Pancreas (tissue), 10 donors: Measurements from ENCODE around the gene RAD51B. TPM values are rescaled to one million over a fixed set of nuclear protein-coding genes. Genes with fewer than 3 reads are reported as not detected.

Experiments
- ATAC-seq, 4 donors: fragments of 200-7000 bp; cut with Tn5 transposase; one replicate each; pipeline versions ENCODE4 v1.8.0 to v1.9.1; 2020; ENCODE audit warnings: mild to moderate bottlenecking in 4 of 4, moderate library complexity in 4 of 4
- DNase-seq, 6 donors: peaks; one replicate each; pipeline ENCODE4 v3.0.0-alpha.2; 2020
- FAIRE-seq: peaks from 2 replicates; lab custom pipeline; 2012; peaks lifted over from hg19 to GRCh38; lab: Jason Lieb, UNC
- H3K27ac ChIP-seq, 4 donors: fragments of 200-600 bp; sonication (generic); 1 replicate in 3 of 4; 2 replicates in 1 of 4; pipeline versions ENCODE4 v1.5.0 to v1.8.0; 2020
- H3K27me3 ChIP-seq, 4 donors: fragments of 200-600 bp; one replicate each; pipeline ENCODE4 v1.8.0; 2021
- H3K36me3 ChIP-seq, 3 donors: fragments of 200-600 bp; sonication (generic) in 1 of 3; one replicate each; pipeline versions ENCODE4 v1.5.0 to v1.8.0; 2020 to 2021
- H3K4me1 ChIP-seq, 3 donors: fragments of 200-600 bp; one replicate each; pipeline ENCODE4 v1.8.0; 2021
- H3K4me3 ChIP-seq, 4 donors: fragments of 200-600 bp; sonication (generic) in 2 of 4; one replicate each; pipeline versions ENCODE4 v1.5.0 to v1.8.0; 2020 to 2021
- H3K9me3 ChIP-seq, 4 donors: fragments of 200-600 bp; one replicate each; pipeline ENCODE4 v1.8.0; 2021
- WGBS, 2 donors: extraction: QIAGEN DNeasy Blood & Tissue Kit; methylation state at CpG; one replicate each; pipeline ENCODE4 v1.1.7; 2013; 5-methylcytosine and 5-hydroxymethylcytosine counted together
- intact Hi-C, 3 donors: fragments of 100-400 bp; cut with DNase I; formaldehyde crosslinking; loops; one replicate each; pipeline versions ENCODE4 v1.11.1 to v1.14.2; 2022
- polyA plus RNA-seq, 2 donors: library from polyadenylated mRNA; stranded (reverse); fragments of 200-250 nt; gene quantifications; one replicate each; pipeline ENCODE4 v1.2.3, GENCODE V29; 2013
- total RNA-seq, 6 donors: library from RNA; stranded (reverse); fragmentation: NEBNext Ultra II Directional in 4 of 6; extraction: Animal tissue kit (Norgen Biotek cat#: 25700) in 4 of 6; gene quantifications; one replicate each; pipeline versions ENCODE4 v1.2.1 to v1.2.4, GENCODE V29; 2021 to 2023
- TF ChIP-seq, protein P1 (sequence below), 4 donors: fragments of 200-600 bp; sonication (generic) in 3 of 4; IDR thresholded peaks; one replicate each; pipeline versions ENCODE4 v1.5.0 to v1.8.0; 2021; ENCODE audit warnings: antibody characterized with exemption in 4 of 4
- donor health status: healthy with polysubstance abuse.
- donor health status: DM: no; HTN: no; CAD: no; lungs with moderate emphysema.
- donor health status: DM: no; HTN: no; CAD: no.
- donor health status: control.
- donor health status: control.
- donor health status: Bipolar disorder and iron deficiency.
- donor health status: DM: yes; HTN: yes; CAD: no.
- donor health status: DM: no; HTN: no; CAD: no.
- donor health status: DM: no; HTN: no; CAD: no.
- donor health status: DM: yes; HTN: yes; CAD: no.

RAD51B gene
- total and polyA plus RNA-seq, 8 donors, result 1.1 to 17.3 (median 5.8) TPM

DNA sequence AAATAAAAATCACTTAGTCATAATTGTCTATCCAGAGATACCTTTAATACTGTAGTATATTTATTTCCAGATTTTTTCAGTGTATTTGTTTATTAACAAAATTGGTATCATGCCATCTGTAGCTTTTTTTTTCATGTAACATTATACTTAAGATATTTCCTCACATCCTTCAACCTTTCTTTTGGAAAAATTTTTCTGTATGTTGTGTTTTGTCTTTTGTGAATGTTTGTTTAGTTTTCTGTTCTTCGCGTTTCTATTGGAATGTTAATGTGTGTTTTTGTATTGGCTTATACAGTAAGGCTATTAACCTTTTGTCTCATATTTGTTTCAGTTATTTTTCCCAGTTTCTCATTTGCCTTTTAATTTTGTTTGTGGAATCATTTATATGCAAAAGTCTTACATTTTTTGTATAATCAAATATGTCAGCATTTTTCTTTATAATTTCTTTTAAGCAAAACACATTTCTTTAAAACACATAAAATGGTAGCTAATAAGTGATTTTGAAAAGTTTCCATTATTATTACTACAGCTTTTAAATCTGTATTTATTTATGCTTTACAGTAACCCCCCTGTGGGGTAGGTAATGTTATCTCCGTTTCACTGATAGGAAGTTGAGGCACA, 433.7 kb downstream of the RAD51B start:
- Histone ChIP-seq H3K36me3 (no peaks in the 10 kb centered on the region), H3K27me3 (no peaks in the 10 kb centered on the region), H3K27ac (no peak overlapping the region), H3K4me3 (no peak overlapping the region), H3K9me3 (no peaks in the 10 kb centered on the region), H3K4me1 (peaks cover 9 to 39% (median 9%) of the 10 kb centered on the region in 3 donors)
- TF ChIP-seq, protein P1, sequence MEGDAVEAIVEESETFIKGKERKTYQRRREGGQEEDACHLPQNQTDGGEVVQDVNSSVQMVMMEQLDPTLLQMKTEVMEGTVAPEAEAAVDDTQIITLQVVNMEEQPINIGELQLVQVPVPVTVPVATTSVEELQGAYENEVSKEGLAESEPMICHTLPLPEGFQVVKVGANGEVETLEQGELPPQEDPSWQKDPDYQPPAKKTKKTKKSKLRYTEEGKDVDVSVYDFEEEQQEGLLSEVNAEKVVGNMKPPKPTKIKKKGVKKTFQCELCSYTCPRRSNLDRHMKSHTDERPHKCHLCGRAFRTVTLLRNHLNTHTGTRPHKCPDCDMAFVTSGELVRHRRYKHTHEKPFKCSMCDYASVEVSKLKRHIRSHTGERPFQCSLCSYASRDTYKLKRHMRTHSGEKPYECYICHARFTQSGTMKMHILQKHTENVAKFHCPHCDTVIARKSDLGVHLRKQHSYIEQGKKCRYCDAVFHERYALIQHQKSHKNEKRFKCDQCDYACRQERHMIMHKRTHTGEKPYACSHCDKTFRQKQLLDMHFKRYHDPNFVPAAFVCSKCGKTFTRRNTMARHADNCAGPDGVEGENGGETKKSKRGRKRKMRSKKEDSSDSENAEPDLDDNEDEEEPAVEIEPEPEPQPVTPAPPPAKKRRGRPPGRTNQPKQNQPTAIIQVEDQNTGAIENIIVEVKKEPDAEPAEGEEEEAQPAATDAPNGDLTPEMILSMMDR (IDR thresholded peaks at IDR 0.05), result no peak
- WGBS, 2 donors, result 43 to 48% methylated on average over 3 of the region's 3 CpGs
- peak; percentile 61 for FAIRE-seq
- intact Hi-C loops, result no loop called here
- DNase-seq, result no peak
- ATAC-seq, result no peak

DNA sequence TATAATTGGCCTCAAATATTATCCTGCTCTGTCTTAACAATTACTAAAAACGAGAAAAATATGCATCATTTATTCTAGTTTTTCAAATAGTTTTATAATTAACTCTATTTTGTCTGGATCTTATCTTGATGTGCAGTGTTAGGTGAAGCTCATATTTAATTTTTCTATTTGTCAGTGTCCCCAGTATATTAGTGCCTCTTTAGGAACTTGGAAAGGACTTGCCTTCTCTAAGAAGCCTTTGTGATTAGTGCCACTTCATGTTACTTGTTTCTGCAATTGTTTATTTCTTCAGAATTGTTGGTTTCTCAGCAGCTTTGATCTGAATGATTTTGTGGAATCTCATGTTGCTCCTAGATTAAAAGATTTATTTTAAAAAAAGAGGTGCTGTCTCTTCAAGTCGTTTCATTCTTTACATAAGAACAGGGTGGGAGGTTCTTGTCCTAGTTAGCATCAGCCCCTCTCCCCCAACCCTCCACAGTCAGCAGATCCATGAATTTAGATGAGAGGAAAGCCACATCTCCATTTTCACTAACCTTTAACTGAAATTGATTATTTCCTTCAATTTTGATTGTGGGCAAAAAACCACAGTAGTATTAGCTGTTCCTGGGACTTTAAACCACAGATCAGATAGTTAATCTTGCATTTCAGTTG, 434.4 kb downstream of the RAD51B start:
- TF ChIP-seq, protein P1 (IDR thresholded peaks at IDR 0.05), result no peak
- H3K4me1 ChIP-seq, result peaks cover 2 to 32% (median 9%) of the 10 kb centered on the region in 3 donors
- H3K9me3 ChIP-seq, result no peaks in the 10 kb centered on the region
- H3K4me3 ChIP-seq, result no peak overlapping the region
- FAIRE-seq, result no peak
- DNase-seq, result no peak
- ATAC-seq, result no peak
- 55 to 57% methylated on average over 2 of the region's 2 CpGs for WGBS, 2 donors
- intact Hi-C loops, result no loop called here
- no peak overlapping the region for H3K27ac ChIP-seq
- H3K27me3 ChIP-seq, result no peaks in the 10 kb centered on the region
- no peaks in the 10 kb centered on the region for H3K36me3 ChIP-seq

DNA sequence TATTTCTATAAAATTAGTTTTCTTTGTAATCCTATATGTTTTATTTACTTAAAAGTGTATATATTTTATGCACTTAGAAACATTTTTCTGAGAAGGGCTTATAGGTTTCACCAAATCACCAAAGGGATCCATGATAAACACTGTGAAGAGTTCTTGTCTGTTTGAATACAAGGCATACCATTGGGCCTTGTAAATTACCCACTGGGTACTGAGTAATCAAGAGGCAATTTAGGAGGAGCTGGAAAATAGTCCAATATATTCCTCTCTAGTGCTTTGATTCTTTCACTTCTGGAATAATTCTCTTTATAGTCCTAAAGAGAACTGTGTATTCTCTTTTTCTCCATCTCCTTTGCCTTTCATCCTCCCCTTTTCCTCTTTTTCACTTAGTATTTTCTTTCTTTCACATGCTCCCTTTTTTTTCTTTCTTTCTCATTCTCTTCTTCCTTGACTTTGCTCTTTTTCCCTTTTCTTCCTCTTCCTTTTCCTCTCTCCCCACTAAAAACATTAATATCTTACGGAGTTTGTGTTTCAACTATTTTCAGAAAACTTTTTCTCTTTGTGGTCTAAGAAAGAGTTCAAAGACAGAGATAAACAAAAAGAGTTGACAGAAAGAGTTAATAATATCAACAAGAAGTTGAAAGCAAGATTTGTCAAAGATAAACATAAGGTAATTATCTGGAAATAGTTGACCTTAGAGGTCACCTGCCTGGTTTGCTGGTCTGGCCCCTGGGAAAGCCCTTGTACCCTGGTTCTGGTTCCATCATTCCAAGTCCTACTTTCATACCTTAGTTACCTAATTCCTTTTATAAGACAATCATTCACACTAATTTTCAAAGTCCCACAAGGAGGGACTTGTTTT, 435.3 kb downstream of the RAD51B start:
- intact Hi-C loops, result no loop called here
- 96 to 100% methylated on average over 1 of the region's 1 CpG for WGBS, 2 donors
- FAIRE-seq (no peak), DNase-seq (no peak), ATAC-seq (no peak)
- TF ChIP-seq, protein P1 (IDR thresholded peaks at IDR 0.05), result no peak
- Histone ChIP-seq H3K9me3 (no peaks in the 10 kb centered on the region), H3K4me1 (peaks cover 0 to 23% (median 9%) of the 10 kb centered on the region in 3 donors), H3K4me3 (no peak overlapping the region), H3K27me3 (no peaks in the 10 kb centered on the region), H3K27ac (no peak overlapping the region), H3K36me3 (no peaks in the 10 kb centered on the region)

DNA sequence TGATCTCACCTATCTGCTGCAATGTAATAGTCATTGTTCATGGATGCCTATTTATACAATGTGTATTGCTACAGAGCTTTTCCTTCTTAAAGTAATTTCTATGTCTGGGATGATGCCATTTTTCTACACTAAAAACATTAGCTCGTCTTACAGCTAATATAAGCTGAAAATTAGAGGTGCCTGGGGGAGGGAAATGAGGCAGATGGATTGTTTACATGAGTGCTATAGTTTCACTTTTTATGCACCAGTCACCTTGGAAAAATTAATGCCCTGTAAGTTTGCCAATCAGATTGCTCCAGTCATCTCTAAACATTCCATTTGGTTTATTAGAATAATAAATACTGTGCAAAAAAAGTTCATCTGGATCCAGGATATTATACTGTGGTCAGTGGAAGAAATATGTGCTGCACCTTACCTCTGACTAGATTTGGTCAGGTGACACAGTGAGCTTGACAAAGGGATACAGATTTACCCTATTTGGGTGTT, 436.2 kb downstream of the RAD51B start:
- 63 to 68% methylated on average over 1 of the region's 1 CpG for WGBS, 2 donors
- H3K4me3 ChIP-seq, result no peak overlapping the region
- no peak overlapping the region for H3K27ac ChIP-seq
- TF ChIP-seq, protein P1 (IDR thresholded peaks at IDR 0.05), result no peak
- H3K4me1 ChIP-seq, result peaks cover 0 to 14% (median 9%) of the 10 kb centered on the region in 3 donors
- ATAC-seq, result peak in 3 of 4 donors; percentile 45 to 82 (median 65)
- intact Hi-C loops, result no loop called here
- DNase-seq, result no peak
- no peaks in the 10 kb centered on the region for H3K36me3 ChIP-seq
- H3K27me3 ChIP-seq, result no peaks in the 10 kb centered on the region
- no peaks in the 10 kb centered on the region for H3K9me3 ChIP-seq
- no peak for FAIRE-seq
